GM18498 (cell line): ENCODE data around the gene KRTAP4-3.
"Not testable (repeated sequence)": the region's sequence is repeated elsewhere in the genome, so short reads cannot be mapped to it uniquely, and the experiment has no call there.

Experiments used
- ATAC-seq: cut with Tn5 transposase; IDR thresholded peaks from one replicate; pipeline ENCODE4 v1.9.1; 2021; ENCODE audit warnings: mild to moderate bottlenecking, moderate library complexity; ENCODE audit not compliant: unreplicated experiment

Gene KRTAP4-3

DNA sequence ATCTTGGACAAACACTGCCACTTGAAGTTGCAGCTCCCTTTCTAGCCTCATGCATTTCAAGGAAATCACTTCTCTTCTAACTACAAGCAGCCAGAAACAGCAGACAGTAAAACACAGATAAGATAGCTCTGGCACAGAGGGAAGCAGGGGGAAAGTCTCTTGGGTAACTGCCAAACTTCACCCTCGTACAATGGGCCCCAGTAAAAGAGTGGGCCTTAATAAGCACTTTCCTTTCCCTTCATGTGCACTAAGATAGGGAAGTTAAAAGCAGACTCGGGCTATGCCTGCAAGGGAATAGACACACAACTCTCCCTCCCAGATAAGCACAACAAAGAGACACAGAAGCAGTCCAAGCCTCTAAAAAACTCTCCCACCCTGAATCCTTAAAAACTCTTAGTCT lies 14.2 kb downstream of the KRTAP4-3 start:
- no peak for ATAC-seq

DNA sequence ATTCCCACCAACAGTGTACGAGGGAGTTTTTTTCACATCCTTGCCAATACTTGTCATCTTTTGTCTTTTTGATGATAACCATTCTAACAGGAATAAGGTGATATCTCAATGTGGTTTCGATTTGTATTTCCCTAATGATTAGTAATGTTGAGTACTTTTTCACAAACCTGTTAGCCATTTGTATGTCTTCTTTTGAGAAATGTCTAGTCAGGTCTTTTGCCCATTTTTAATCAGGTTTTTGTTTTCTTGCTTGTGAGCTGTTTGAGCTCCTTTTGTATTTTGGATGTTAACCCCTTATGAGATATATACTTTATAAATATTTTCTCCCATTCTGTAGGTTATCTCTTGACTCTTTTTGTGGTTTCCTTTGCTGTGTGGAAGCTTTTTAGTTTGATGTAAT lies 16.5 kb downstream of the KRTAP4-3 start:
- ATAC-seq, result no peak

DNA sequence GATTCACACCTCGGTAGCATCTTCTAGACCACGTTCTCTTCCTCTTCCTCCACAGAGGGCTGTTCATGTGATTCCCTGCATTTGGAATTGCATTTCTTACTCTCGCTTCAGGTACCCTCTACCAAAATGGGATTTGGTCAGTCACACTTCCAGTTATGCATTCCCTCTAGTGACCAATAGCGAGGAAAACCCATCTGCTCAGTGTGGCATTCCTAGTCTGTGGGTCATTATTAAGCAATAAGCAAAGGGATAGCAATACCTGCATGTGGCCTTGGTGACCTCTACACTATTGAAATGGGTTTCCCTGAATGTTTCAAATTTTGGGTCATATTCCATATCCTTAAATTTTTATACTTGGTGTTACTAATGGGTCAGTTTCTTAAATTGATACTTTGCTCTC lies 18.0 kb downstream of the KRTAP4-3 start:
- no peak for ATAC-seq

DNA sequence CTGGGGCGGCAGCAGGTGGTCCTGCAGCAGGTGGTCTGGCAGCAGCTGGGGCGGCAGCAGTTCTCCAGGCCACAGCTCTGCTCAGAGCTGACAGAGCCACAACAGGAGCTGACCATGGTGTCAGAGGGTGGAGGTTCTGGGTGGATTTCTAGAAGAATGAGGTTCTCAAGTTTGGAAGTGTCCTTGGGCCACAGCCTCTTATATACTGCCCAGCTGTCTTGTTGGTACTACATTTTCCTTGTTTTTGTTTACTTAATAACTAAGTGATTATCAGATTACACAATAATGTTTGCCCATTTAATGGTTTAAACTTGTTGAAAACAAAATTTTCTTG lies 18.4 kb downstream of the KRTAP4-3 start, which contains the start of gene KRTAP4-5:
Gene KRTAP4-5 (minus strand): TSS at position 174 of the 334 bp plus-strand sequence. CDS start 58 bp downstream, at position 116.
- no peak for ATAC-seq

DNA sequence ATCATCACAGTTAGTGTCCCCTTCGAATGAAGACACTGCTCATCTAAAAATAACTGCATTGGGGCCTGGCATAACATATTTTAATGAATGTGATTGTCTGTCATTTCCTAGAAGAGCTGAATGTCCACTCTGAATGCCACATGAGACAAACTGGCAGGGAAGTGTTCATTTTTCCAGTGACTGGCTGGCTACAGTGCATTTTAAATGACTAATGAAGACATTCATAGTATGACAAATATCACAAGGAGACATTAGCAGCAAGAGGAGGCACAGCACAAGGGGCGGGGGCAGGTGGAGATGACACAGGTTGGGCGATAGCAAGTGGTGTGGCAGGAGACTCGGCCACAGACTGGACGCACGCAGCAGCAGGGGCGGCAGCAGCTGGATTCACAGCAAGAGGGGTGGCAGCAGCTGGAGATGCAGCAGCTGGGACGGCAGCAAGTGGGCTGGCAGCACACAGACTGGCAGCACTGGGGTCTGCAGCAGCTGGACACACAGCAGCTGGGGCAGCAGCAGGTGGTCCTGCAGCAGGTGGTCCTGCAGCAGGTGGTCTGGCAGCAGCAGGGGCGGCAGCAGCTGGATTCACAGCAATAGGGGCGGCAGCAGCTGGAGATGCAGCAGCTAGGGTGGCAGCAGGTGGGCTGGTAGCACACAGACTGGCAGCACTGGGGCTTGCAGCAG lies 18.9 kb downstream of the KRTAP4-3 start:
- ATAC-seq, result not testable (repeated sequence)

DNA sequence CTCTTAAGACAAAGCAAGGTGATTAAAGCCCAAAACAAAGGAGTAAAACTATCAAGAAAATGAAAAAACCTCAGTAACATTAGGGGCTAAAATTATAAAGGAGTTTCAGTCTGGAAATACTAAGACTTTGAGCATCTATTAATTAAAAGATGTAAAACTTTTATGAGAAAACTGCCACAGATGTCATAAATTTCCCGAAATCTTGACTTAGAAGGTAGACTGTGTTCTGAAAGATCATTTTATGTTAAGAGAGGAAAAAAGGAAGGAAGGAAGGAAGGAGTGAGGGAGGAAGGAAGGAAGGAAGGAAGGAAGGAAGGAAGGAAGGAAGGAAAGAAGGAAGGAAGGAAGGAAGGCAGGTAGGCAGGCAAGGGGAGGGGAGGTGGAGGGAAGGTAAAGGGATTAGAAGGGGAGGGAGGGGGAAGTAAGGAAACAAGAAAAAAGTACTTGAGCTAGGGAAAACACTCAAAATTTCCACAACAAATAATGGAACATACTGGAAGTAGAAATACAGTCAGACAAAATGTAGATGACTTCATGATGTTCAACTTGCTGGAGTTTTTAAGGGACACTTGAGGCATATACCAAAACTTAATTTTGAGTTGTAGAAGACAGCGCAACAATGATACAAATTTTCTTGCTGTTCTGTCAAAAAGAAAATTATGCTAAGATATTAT lies 20.4 kb downstream of the KRTAP4-3 start:
- ATAC-seq, result no peak

DNA sequence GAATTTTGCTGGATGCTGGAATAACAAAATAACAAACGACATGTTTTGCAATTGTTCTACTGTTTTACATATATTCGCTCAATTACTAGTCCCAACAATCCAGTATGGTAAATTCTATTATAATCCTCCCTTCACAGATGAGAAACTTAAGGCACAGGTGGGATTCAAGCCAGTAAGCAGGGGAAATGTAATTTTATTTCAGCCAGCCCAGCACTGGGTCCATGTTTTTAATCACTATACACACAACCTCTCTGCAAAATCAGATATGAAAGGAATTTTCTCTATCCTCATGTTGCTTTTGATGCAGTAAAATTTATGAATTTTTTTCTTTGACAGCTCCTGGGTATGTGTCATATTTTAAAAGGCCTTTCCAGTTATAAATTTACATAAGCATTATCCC lies 22.8 kb downstream of the KRTAP4-3 start:
- ATAC-seq, result no peak

DNA sequence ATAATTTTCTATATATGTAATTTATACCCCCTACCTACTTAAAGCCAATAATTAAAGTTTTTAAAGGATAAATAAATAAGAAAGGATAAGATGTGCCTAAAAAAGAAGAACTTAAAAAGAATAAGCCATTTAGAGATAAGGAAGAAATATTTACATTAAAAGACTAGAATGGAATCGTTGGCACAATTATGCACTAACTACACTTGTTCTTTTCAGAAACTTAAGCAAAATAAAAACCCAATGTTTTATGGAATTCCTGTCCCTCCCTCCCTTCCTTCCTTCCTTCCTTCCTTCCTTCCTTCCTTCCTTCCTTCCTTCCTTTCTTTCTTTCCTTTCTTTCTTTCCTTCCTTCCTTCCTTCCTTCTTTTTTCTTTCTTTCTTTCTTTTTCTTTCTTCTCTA lies 23.2 kb downstream of the KRTAP4-3 start:
- no peak for ATAC-seq

DNA sequence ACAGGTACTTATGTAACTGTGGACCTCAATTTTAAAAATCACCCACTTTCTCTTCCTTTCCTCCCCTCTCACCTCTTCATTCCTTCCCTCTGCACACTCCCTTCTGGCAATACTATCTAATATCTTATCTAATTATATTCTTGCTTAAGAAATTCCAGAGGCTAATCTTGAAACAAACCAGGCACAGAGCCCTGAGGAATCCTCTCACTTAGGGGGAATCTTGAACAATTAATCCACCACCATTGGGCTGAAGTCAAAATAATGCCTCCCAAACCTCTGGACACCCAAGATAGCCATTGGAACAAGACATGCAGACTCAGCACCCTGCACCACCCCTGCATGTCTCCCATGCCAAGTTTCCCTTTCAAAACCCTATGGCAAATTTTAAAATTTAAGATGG lies 26.7 kb downstream of the KRTAP4-3 start:
- ATAC-seq, result no peak

DNA sequence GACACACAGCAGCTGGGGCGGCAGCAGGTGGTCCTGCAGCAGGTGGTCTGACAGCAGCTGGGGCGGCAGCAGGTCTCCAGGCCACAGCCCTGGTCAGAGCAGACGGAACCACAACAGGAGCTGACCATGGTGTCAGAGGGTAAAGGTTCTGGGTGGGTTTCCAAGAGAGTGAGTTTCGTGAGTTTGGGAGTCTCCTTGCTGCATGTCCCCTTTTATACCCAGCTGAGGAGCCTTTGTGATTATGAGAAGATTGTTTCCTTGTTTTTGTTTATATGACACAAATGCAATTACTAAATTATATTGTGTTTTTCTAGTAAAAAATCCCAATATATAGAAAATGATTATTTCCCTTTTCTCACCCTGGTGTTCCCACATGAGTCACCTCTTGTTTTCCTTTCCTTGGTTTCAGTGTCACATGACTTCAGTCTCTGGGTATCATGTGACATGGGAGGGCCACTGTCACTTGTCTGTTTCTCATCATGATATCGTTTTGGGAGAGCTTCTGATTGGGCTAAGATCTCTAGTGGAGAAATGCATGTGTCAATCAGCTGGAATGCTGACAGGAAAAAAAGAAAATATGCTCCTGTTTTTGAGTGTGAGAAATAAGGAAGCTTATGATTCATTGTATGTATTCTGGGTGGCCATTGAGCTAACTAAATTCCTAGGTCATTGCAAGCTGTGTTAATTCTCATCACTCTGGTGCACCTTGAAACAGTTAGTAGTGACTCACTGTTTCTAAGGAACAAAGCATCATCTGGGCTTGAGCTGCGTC lies 27.5 kb downstream of the KRTAP4-3 start, which contains the start of gene KRTAP4-6:
Gene KRTAP4-6 (minus strand): TSS at position 185 of the 772 bp plus-strand sequence. CDS start 57 bp downstream, at position 128.
- ATAC-seq, result no peak

DNA sequence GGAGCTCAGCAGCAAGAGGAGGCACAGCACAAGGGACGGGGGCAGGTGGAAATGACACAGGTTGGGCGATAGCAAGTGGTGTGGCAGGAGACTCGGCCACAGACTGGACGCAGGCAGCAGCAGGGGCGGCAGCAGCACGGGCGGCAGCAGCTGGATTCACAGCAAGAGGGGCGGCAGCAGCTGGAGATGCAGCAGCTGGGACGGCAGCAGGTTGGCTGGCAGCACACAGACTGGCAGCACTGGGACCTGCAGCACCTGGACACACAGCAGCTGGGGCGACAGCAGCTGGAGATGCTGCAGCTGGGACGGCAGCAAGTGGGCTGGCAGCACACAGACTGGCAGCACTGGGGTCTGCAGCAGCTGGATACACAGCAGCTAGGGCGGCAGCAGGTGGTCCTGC lies 28.2 kb downstream of the KRTAP4-3 start:
- ATAC-seq, result not testable (repeated sequence)

DNA sequence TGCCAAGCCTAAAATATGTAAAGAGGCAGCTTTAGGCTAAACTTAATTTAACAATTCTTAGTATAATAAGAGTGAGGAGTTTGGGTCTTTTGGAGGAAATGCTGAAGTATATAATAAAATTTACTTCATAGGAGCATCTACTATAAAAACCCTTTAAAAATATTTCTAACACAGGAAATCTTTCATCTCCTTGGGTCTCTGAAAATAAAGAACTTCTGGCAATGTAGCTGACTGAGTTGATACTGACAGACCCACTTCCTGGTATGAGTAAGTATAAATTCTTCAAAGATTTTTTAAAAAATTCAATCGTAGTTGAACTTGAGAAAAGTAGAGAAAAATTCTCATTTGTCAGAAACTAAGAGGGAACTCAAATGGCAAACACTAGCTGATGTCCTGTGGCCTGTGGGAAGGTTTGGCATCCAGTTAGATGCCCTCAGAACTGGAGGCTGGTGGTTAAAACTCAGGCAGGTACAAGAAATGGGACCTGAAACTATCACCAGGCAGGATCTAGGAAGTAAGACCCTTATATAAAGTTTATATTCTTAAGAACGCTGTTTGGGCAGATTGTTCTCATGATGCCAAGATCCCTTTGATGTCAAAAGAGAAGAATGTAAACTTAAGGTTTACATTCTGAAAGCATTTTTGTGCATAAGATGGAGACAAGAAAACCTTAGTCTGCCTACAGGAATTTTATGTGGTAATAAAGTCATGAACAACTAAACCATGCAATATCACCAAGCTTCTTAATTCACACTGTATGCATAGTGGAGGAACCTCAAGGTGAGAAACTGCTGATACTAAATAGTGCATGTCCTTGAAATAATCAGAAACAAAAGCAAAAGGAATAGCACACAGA lies 33.9 kb downstream of the KRTAP4-3 start:
- ATAC-seq, result no peak

DNA sequence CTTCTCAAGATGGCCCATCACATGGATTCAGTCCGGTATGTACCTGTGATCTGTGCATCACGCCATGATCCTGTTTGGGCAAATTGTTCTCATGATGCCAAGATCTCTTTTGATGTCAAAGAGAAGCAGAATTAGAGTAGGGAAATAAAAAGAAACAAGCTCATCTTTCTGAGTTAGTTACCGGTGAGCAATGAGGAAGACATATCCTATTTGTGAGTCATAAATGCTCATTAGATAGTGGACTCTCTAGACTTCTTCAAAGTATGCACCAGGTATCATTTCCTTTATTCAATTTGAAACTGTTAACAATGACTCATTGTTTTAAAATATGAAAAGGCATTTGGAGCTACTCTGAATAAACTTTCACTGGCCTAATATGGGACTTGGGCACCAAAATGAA lies 36.0 kb downstream of the KRTAP4-3 start:
- no peak for ATAC-seq

DNA sequence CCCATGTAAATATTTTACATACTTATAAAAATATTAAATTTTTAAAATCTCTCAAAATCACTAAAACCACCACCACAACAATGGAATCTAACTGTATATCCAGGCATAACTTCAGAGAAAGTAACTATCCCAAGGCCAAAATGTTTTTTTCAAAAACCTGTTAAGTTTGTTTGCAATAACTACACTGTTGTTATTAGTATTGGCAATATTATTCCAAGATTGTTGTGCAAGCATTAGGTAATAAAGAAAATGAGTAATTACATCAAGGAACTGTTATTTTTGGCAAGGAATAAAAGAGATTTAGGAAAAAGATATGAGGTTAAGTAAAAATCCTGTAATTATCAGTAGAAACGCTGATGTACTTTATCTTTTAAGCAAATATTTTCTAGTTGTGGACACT lies 40.6 kb downstream of the KRTAP4-3 start:
- no peak for ATAC-seq

DNA sequence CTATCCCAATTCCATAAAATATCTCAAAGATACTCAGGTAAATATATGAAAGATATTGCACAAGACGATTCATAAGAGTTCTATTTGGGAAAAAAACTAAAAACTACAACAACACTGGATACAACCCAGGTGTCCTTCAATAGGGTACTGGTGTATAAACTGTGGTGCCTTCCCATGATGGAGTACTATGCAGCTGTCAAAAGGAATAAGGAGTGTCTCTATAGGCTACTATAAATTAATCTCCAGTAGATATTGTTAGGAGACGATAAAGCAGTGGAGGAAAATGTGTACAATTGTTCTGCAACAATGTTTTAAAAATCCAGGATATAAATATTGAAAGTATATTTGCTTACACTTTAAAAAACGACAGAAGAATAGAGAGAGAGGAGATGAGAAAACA lies 41.6 kb downstream of the KRTAP4-3 start:
- ATAC-seq, result no peak

DNA sequence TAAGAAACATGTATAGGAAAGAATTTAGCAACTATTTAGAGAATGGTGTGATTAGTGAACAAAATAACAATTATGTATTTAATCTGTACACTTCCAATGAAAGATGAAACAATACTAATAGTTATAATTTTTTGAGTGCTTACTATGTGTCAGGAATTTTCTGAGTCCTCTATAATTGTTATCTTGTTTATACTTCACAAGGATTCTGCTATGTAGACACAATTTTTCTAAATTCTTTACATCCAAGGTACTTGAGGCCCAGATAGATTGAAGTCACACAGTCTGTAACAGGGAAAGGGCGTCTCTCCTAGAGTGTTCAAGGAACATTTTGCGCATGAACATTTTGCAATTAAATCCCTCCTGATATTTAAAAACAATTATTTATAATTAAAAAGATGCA lies 43.0 kb downstream of the KRTAP4-3 start:
- ATAC-seq, result no peak

DNA sequence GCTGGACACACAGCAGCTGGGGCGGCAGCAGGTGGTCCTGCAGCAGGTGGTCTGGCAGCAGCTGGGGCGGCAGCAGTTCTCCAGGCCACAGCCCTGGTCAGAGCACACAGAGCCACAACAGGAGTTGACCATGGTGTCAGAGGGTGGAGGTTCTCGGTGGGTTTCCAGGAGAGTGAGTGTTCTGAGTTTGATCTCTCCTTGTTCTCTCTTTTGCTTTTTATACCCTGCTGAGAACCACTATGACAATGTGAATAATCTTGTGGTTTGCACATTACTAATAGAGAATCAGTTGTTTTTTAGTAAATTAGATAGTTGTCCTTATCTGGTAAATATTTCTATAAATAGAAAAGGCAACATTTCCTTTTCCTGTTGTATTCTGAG lies 44.0 kb downstream of the KRTAP4-3 start, which contains the start of gene KRTAP4-12:
Gene KRTAP4-12 (minus strand): TSS at position 192 of the 381 bp plus-strand sequence. CDS start 60 bp downstream, at position 132.
- not testable (repeated sequence) for ATAC-seq

DNA sequence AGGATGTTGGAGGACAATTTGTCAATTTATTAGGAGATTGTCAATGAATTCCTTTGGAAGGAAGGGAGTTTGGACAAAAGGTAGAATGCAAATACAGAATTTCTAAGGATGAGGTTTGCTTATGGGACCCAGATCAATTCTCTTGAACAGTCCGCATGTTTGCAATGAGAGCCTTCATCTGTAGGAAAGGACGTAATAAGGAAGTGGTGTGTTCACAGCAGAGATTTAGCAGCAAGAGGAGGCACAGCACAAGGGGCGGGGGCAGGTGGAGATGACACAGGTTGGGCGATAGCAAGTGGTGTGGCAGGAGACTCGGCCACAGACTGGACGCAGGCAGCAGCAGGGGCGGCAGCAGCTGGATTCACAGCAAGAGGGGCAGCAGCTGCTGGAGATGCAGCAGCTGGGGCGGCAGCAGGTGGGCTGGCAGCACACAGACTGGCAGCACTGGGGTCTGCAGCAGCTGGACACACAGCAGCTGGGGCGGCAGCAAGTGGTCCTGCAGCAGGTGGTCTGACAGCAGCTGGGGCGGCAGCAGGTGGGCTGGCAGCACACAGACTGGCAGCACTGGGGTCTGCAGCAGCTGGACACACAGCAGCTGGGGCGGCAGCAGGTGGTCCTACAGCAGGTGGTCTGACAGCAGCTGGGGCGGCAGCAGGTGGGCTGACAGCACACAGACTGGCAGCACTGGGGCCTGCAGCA lies 44.6 kb downstream of the KRTAP4-3 start:
- ATAC-seq, result not testable (repeated sequence)

DNA sequence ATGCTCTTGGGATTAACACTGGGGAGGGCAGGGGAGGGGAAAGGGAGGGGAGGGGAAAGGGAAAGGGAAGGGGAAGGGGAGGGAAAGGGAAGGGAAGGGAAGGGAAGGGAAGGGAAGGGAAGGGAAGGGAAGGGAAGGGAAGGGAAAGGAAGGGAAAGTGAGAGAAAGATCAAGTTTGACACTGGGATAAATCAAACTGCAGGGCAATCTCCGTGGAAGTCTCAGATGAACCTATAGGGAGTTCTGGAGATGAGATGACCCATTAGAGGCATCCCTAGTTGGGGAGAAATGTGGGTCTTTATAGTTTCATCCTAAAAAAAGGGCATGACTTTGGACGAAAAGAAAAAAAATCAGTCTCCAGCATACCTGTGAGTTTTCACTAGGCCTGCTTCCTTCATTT lies 46.3 kb downstream of the KRTAP4-3 start:
- no peak for ATAC-seq
